Stimulated activated CD4-positive, alpha-beta T cell treated with anti-CD3 and anti-CD28 coated beads, TNF-alpha, amount 100 ng/mL, for 4 hours (primary cell): Measurements from ENCODE around the gene MORN1.

Experiments
- DNase-seq, 3 experiments: peaks; one replicate each; pipeline ENCODE4 v3.0.0-alpha.2; 2020; ENCODE audit warnings: low read depth in 3 of 3

MORN1 gene

GRCh38 chr1:2373551-2374251 is 17.7 kb downstream of the MORN1 start:
- DNase-seq: no peak

- no peak for DNase-seq
Observed at GRCh38 chr1:2372551-2373490, 18.5 kb downstream of the MORN1 start.

GRCh38 chr1:2368053-2368744 is 23.2 kb downstream of the MORN1 start:
- DNase-seq: no peak

GRCh38 chr1:2363847-2364513 is 27.4 kb downstream of the MORN1 start:
- DNase-seq: no peak

GRCh38 chr1:2360588-2361364 is 30.6 kb downstream of the MORN1 start:
- DNase-seq: no peak

GRCh38 chr1:2358651-2359640 is 32.4 kb downstream of the MORN1 start:
- no peak for DNase-seq

GRCh38 chr1:2358072-2358471 is 33.3 kb downstream of the MORN1 start:
- DNase-seq: no peak

- no peak for DNase-seq
Observed at GRCh38 chr1:2356911-2357845, 34.2 kb downstream of the MORN1 start.

GRCh38 chr1:2356401-2356800 is 35.0 kb downstream of the MORN1 start:
- DNase-seq: no peak

- no peak for DNase-seq
Observed at GRCh38 chr1:2355373-2356261, 35.7 kb downstream of the MORN1 start.

GRCh38 chr1:2354511-2355372 is 36.6 kb downstream of the MORN1 start:
- DNase-seq: no peak

GRCh38 chr1:2353551-2354438 is 37.6 kb downstream of the MORN1 start:
- no peak for DNase-seq

- no peak for DNase-seq
Observed at GRCh38 chr1:2352897-2353550, 38.3 kb downstream of the MORN1 start.

GRCh38 chr1:2352341-2352896 is 38.9 kb downstream of the MORN1 start:
- DNase-seq: no peak

- no peak for DNase-seq
Observed at GRCh38 chr1:2351723-2352122, 39.6 kb downstream of the MORN1 start.
